Loucy (cell line): ENCODE data around the gene CHMP4B.

Source experiments
- EZH2phosphoT487 ChIP-seq: fragments of 200-600 bp; IDR thresholded peaks from 2 replicates; pipeline ENCODE4 v1.6.1; 2018; ENCODE audit warnings: antibody characterized with exemption, mild to moderate bottlenecking, moderate library complexity, borderline replicate concordance
- TF ChIP-seq, protein P1 (sequence below): fragments of 200-600 bp; sonication (generic); conservative IDR thresholded peaks from 2 replicates; pipeline ENCODE4 v1.5.1; 2014; ENCODE audit warnings: mild to moderate bottlenecking, antibody characterized with exemption, low read length

DNA sequence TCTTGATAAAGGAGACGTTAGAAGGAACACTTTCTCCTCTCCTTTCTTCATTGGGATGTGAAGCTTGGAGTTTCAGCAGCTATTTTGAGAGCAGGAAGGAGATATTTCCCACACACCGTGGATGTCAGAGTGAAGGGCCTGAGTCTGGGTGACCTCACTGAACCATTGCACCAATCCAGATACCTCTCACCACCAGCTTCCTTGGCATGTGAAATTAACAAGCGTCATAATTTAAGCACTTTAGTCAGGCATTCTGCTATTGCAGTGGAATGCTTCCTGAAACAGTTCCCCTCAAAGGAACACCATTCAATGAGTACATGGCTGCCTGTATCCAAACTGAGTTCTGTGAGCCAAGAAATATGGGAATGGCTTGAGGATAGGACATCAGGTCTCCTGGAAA, 83.7 kb downstream of the CHMP4B start:
- TF ChIP-seq, protein P1, sequence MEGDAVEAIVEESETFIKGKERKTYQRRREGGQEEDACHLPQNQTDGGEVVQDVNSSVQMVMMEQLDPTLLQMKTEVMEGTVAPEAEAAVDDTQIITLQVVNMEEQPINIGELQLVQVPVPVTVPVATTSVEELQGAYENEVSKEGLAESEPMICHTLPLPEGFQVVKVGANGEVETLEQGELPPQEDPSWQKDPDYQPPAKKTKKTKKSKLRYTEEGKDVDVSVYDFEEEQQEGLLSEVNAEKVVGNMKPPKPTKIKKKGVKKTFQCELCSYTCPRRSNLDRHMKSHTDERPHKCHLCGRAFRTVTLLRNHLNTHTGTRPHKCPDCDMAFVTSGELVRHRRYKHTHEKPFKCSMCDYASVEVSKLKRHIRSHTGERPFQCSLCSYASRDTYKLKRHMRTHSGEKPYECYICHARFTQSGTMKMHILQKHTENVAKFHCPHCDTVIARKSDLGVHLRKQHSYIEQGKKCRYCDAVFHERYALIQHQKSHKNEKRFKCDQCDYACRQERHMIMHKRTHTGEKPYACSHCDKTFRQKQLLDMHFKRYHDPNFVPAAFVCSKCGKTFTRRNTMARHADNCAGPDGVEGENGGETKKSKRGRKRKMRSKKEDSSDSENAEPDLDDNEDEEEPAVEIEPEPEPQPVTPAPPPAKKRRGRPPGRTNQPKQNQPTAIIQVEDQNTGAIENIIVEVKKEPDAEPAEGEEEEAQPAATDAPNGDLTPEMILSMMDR = no peak
- TF ChIP-seq EZH2phosphoT487 = no peak
